Measurements from ENCODE around the gene KIF18B. TPM values are rescaled to one million over a fixed set of nuclear protein-coding genes. Genes with fewer than 3 reads are reported as not detected.

Gene KIF18B
- total RNA-seq, 4 donors from 2014 or later: 0.30 to 0.66 TPM; not detected in 2

DNA sequence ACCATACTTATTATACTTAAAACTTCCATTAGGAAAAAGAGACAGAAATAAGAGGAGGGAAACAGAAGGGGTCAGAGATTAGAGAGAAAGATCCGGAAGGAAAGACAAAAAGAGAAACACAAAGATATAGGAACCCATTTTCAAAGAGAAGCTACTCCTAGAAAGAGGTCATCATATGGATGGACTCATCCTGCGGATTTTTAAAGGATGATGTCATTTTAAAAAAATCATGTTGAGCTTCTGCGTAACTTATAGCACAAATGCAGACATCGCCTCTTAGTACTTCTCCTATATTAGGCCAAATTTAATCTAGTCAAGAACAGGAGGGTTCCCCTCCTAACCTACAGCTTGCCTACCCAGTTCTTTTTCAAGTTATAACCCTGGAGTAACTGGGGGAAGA, 66.4 kb downstream of the KIF18B start:
- no peaks in the 10 kb centered on the region for H3K27me3 ChIP-seq
- 83 to 85% methylated on average over 4 of the region's 4 CpGs for WGBS, 2 donors
- H3K36me3 ChIP-seq: peaks cover 3 to 97% (median 25%) of the 10 kb centered on the region in 3 donors
- H3K9me3 ChIP-seq: no peaks in the 10 kb centered on the region
- no peak for DNase-seq (ENCODE audit: low spot score in 2 of 2)
- no peak overlapping the region for H3K4me3 ChIP-seq
- TF ChIP-seq EP300 (IDR thresholded peaks at IDR 0.05): no peak
- TF ChIP-seq, protein P1, sequence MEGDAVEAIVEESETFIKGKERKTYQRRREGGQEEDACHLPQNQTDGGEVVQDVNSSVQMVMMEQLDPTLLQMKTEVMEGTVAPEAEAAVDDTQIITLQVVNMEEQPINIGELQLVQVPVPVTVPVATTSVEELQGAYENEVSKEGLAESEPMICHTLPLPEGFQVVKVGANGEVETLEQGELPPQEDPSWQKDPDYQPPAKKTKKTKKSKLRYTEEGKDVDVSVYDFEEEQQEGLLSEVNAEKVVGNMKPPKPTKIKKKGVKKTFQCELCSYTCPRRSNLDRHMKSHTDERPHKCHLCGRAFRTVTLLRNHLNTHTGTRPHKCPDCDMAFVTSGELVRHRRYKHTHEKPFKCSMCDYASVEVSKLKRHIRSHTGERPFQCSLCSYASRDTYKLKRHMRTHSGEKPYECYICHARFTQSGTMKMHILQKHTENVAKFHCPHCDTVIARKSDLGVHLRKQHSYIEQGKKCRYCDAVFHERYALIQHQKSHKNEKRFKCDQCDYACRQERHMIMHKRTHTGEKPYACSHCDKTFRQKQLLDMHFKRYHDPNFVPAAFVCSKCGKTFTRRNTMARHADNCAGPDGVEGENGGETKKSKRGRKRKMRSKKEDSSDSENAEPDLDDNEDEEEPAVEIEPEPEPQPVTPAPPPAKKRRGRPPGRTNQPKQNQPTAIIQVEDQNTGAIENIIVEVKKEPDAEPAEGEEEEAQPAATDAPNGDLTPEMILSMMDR (IDR thresholded peaks at IDR 0.05): no peak
- no peak for TF ChIP-seq POLR2A (IDR thresholded peaks at IDR 0.05)
- H3K4me1 ChIP-seq: no peaks in the 10 kb centered on the region
- H3K27ac ChIP-seq: no peak overlapping the region

DNA sequence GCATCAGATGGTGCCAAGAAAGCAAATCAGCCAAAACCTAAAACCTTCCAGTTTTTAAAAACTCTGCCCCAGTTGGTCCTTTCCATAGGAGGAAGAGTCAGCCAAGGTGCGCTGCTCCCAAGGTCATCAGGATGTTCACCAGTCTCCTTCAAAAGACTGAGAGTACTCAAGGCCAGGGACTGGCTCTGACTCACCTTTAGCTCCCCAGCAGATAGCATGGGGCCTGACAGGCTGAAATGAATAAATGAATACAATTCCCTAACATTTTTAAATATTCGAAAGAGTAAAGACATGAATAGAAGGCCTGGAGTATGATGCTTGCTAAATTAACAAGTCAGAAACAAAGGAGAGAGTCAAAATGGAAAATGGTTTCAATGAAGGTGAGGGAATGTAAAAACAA, 67.5 kb downstream of the KIF18B start:
- Histone ChIP-seq H3K36me3 (peaks cover 3 to 97% (median 25%) of the 10 kb centered on the region in 3 donors), H3K9me3 (no peaks in the 10 kb centered on the region), H3K27me3 (no peaks in the 10 kb centered on the region), H3K4me1 (no peaks in the 10 kb centered on the region), H3K27ac (no peak overlapping the region), H3K4me3 (no peak overlapping the region)
- DNase-seq (ENCODE audit: low spot score in 2 of 2): no peak
- WGBS, 2 donors: 90 to 100% methylated on average over 2 of the region's 2 CpGs
- TF ChIP-seq, protein P1 (IDR thresholded peaks at IDR 0.05): no peak
- no peak for TF ChIP-seq EP300 (IDR thresholded peaks at IDR 0.05)
- no peak for TF ChIP-seq POLR2A (IDR thresholded peaks at IDR 0.05)

DNA sequence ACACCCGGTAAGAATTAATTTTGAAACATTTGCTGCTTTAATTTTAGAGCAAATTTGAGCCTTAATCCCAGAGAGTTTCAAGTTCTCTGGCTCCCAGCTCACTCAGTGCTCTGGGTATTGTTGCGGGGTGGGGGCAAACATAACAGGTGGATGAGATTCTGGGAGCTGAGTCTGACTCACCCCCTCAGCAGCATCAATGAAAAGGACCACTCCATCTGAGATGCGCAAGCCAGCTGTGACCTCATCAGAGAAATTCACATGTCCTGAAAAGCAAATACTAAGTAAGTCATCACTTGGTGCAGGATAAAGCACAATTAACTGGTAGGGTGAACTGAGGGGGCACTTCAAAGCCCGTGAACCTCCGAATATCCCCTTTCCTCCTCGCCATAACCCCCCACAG, 68.2 kb downstream of the KIF18B start:
- TF ChIP-seq, protein P1 (IDR thresholded peaks at IDR 0.05): no peak
- no peak for TF ChIP-seq EP300 (IDR thresholded peaks at IDR 0.05)
- no peak for TF ChIP-seq POLR2A (IDR thresholded peaks at IDR 0.05)
- Histone ChIP-seq H3K9me3 (no peaks in the 10 kb centered on the region), H3K27me3 (no peaks in the 10 kb centered on the region), H3K4me1 (no peaks in the 10 kb centered on the region), H3K36me3 (peaks cover 0 to 97% (median 20%) of the 10 kb centered on the region in 3 donors), H3K27ac (no peak overlapping the region), H3K4me3 (no peak overlapping the region)
- DNase-seq (ENCODE audit: low spot score in 2 of 2): no peak
- 83 to 90% methylated on average over 6 of the region's 6 CpGs for WGBS, 2 donors

DNA sequence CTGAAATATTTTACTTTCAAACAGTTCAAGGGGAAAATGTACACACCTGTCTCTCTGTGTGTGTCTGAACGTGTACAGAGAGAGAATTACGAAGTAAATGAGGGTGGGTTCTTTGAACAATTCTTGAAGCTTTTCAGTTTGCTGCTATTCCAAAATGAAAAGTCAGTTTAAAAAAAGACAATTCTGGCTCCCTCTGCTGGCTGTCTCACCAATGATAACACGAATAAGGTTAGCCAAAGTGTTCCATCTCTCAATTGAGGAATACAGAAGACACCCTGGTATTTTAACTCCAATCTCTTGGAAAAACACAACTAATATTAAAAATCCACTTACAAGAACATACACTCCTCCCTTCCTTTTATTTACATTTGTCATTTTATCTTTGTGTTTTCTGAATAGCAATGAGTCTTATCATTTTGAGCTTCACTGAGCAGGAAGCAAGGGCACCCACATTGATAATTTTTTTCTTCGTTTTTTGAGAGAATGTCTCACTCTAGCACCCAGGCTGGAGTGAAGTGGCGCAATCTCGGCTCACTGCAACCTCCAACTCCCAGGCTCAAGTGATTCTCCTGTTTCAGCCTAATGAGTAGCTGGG, 68.8 kb downstream of the KIF18B start:
- Histone ChIP-seq H3K4me1 (no peaks in the 10 kb centered on the region), H3K27me3 (no peaks in the 10 kb centered on the region), H3K4me3 (no peak overlapping the region), H3K36me3 (peaks cover 0 to 95% (median 13%) of the 10 kb centered on the region in 3 donors), H3K9me3 (no peaks in the 10 kb centered on the region), H3K27ac (no peak overlapping the region)
- 40 to 45% methylated on average over 6 of the region's 6 CpGs for WGBS, 2 donors
- DNase-seq (ENCODE audit: low spot score in 2 of 2): peak in 1 of 2 donors; percentile 38
- TF ChIP-seq, protein P1 (IDR thresholded peaks at IDR 0.05): peak; percentile 21 to 33 (median 32)
- TF ChIP-seq POLR2A (IDR thresholded peaks at IDR 0.05) (no peak), EP300 (IDR thresholded peaks at IDR 0.05) (no peak)

DNA sequence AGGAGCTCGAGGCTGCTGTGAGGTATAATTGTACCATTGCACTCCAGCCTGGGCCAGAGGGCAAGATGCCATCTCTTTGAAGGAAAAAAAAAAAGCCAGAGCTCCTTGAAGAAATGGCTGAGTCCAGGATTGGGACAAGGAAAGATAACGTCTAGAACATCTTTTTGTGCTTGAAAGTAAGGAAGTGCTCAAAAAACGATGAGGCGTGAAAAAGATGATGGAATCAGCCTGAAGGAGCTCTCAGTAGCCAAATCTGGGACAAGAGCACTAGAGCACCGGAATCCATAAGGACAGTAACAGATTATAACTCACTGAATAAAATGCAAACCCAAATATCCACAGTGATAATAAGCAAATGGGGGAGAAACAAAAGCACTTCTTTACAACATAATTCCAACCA, 70.5 kb downstream of the KIF18B start:
- Histone ChIP-seq H3K4me3 (no peak overlapping the region), H3K9me3 (no peaks in the 10 kb centered on the region), H3K27ac (no peak overlapping the region), H3K36me3 (peaks cover 0 to 94% (median 17%) of the 10 kb centered on the region in 3 donors), H3K27me3 (no peaks in the 10 kb centered on the region), H3K4me1 (no peaks in the 10 kb centered on the region)
- DNase-seq (ENCODE audit: low spot score in 2 of 2): no peak
- 88 to 90% methylated on average over 5 of the region's 5 CpGs for WGBS, 2 donors
- TF ChIP-seq POLR2A (IDR thresholded peaks at IDR 0.05) (no peak), EP300 (IDR thresholded peaks at IDR 0.05) (no peak)
- TF ChIP-seq, protein P1 (IDR thresholded peaks at IDR 0.05): no peak

Measured in tibial nerve (tissue), 4 donors.